Stimulated activated CD4-positive, alpha-beta T cell treated with anti-CD3 and anti-CD28 coated beads, Interleukin-15, amount 100 ng/mL, for 1 hour (primary cell): Measurements from ENCODE around the gene DOCK2.
"Not testable (repeated sequence)": the region's sequence is repeated elsewhere in the genome, so short reads cannot be mapped to it uniquely, and the experiment has no call there.

Source experiments
- DNase-seq, 2 donors: peaks; one replicate each; pipeline ENCODE4 v3.0.0-alpha.2; 2020; ENCODE audit warnings: low read depth in 1 of 2, low spot score in 1 of 2

DOCK2 gene

DNA sequence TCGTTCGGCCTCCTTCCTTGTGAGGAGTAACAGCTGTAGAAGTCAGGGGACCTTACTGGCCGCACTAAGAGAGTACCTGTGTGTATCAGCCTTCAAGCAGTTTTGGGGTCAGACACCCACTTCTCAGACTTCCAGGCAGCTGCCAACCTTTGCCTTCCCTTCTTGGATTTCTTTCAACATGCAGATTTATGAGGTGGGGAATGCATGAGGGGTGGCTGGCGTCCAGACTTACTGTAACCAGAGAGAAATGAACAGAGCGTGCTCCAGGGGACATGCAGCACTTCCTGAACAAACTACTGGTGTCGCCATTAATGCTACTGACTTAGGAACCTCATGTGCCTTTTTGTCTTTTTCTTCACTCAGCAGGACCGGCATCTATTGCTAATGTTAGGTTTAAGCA is 296.5 kb downstream of the DOCK2 start:
- no peak for DNase-seq

DNA sequence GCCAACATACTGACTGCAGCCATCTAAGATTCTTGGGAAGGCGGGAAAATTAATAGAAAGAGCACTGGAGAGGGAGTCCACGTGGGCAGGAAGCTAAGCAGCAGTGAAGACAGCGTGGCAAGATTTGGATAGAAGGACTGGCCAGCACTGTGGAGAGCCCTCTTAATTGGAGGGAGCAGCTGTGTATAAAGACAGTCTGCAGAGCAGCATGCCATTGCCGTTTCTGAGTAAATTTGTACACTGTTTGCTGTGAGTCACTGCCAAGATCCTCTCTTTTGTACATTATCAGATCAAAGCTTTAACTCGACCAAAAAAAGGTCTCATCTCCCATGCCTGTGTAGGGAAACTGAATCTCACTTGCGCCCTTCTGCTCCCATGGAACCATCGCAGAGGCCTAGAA is 297.9 kb downstream of the DOCK2 start:
- DNase-seq, result no peak

DNA sequence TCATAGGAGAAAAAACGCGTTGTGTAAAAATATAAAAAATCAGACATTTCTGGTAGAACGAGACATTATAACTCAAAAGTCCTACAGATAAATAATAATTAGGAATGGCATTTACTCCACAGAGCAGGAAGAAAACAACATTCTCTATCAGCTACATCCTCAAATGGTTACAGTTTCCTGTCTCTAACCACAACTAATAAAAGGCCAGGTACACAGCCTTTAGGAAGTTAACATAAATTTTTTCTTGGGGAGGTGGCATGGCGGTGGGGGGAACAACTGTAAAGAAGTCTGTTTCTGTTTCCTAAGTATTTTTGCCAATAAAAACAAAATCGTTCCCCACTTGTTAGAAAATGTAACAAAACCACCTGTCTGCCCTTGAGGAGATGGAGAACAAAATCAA is 298.7 kb downstream of the DOCK2 start:
- no peak for DNase-seq

DNA sequence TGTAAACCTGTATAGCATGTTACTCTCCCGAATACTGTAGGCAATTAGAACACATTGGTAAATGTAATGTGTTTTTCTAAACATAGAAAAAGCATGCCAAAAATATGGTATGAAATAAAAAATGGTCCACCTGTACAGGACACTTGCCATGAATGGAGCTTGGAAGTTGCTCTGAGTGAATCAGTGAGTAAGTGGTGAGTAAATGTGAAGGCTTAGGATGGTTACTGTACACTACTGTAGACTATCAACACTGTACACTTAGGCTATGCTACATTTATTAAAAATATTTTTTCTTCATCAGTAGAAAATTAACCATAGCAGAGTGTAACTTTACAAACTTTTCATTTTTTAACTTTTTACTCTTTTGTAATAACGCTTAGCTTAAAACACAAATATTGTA is 301.4 kb downstream of the DOCK2 start:
- no peak for DNase-seq

DNA sequence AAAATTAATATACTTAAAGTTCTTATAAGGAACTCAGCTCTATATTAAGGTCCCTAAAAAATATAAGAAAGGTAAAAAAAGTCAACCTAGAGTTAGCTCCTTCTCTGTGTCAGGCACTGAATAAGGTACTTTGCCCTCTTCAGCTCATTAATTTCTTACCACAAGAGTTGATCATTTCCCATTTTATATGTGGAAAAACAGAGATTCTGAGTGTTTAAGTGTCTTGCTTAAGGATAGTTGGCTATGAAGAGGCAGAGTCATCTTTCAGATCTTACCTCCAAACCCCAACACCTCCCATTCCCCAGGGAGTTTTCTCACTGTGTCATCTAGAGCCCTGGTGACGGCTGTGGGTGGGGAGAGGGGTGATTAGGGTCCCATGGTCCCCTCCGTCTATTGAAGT is 302.7 kb downstream of the DOCK2 start:
- no peak for DNase-seq

DNA sequence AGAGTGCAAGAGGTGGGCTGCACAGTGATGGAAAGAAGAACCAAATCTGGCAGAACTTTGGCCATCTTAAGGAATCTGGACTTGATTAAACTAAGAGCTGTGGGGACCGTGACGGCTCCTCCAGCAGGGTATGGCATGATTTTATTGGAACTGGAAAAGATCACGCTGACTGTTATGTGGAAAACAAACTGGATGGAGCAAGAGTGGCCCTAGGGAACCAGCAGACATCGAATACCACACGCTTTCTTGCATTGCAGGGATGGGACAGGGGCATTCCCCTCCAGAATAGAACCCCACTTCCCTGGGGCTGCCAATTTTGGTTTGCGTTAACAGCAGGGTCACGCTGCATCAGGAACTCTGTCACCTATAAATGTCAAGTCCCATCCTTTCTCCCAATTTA is 304.5 kb downstream of the DOCK2 start:
- DNase-seq, result no peak

DNA sequence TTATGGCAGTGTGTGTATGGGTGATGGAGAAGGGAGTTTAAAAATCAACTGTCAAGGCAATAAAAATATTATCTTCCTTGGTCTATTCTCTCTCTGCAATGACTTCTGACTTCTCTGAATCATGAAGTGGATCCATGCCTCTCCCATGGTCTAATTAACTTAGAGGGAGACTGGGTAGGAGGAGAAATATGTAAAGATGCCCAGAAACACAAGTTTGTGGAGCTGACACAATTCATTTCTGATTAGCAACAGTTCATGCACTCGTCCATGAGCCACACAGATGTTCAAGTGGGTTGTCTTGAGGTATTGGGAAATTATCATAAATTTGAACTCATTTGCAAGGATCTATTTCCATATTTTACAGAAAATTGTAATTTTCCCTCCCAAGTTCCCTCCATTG is 305.1 kb downstream of the DOCK2 start:
- DNase-seq, result no peak

DNA sequence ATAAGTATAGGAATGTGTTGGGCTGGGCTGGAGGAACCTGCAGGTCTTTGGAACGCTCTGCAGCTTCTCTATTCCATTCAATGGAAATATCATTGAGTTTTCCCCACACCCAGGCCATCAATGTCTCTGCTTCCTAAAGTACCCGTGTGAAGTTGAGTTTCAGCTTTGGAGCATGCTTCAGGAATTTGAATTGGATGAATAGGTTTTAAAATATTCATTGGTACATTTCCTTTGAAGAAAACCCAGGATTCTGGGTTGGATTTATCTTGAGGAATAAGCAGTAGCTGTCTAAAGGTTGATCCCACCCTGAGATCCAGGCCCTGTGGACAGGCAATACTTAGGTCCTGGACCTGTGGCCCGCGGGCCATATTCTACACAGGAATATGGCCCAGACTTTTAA is 306.0 kb downstream of the DOCK2 start:
- no peak for DNase-seq

DNA sequence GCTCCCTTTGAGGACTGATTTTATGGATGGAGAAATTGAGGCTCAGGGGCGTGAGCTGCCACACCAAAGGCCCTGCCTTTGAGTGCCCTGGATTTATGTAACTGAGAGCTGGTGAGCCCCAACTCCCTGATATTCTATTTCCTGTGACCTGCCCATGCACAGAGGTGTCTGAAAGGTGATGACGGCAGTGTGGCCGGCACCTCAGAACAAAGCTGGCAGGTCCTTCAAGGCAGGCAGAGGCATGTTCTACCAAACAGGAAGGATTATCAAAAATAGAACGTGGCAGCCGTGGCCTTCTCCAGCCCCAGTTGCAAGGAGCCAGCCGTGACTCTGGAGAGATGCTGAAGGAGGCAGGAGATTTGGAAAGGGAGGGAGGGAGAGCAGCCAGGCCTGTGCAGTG is 307.0 kb downstream of the DOCK2 start:
- DNase-seq, result no peak

DNA sequence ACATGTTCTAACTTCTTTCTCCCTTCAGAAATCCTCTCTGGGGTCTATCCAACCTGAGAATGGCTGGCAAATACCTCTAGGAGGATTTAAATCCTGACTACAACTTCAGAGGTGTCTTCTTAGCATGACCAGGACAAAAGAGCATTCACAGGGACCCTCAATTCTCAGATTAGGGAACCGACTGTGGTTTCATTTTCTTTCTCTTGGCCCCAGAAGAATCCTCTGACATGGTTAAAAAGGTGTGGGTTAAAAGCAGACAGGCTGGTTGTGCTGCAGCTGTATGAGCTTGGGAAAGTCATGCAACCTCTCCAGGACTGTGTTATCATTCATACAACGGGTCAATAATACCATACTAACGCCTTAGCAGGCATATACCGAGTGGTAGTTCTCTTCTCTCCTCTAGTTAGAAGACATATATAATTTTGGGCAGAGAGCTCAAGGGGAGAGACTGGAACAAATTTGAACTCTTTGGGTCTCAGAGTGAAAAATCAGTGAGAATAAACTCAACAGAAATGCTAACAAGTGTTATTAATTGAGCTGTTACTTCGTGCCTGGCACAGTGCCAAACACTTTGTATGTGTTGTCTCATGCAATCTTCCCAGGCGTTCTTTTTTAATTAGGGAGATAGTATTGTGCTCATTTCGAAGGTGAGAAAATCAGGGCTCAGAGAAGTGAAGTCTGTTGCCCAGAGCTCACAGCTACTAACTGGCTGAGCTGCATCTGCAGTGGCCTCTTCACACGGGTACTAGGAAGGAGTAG is 308.0 kb downstream of the DOCK2 start:
- DNase-seq, result no peak

DNA sequence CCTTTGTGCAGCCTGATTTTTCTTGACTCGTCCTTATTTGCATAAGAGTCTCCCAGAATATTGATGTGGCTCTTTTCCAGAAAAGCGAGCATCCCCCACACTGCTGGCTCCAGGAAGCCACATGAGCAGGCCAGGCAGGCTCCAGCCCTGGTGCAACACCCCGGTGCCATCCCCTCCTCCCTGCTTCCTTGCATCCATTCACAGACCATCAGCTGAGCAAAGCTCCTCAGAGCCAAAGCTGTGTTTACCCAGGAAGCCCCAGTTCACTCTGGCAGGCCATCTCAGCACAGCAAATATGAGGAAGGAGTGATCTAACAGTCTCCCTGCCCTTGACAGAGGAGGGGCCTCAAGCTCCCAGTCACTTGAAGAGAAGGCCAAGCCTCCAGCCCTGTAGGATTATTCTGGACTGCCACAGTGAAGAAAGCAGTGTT is 308.8 kb downstream of the DOCK2 start:
- DNase-seq, result no peak

DNA sequence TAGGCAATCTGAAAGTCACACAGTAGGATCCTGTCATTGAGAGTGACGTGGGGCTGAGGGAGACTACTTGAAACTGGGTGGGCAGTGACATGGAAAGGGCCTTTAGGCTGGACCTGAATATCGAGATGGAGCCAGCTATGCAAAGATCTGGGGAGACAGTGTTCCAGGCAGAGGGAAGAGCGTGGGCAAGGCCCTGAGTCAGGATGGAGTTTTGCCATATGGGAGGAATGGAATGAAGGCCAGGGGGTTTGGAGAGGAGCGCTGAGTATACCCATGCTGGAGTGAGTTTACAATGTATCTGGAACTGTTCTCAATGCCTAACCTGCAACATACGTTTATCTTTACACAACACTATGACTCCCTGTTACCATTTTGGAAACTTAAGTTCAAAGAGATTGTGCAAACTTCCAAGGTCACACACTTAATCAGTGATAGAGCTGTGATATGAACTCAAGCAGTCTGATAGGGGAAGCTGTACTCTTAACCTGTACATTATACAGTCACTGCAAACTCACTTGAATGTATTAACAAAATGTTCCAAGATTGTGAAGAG is 309.7 kb downstream of the DOCK2 start:
- no peak for DNase-seq

DNA sequence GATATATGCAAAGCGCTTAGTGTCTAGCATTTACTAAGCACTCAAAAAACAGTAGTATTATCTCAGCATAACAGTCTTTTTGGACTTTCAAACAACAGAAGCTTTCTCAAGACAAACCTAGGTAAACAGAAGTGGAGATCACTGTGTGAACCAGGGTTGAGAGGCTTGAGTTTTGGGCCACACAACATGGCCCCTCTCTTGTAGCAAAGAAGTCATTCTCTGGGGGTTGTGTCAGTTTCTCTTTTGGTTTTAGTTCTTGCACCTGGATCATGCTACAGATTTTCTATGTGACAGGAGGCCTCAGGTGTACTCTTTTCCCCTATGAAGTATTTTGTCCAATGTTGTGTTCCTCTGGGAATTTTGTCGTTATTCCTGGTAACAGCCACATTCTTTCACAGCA is 313.3 kb downstream of the DOCK2 start:
- no peak for DNase-seq

DNA sequence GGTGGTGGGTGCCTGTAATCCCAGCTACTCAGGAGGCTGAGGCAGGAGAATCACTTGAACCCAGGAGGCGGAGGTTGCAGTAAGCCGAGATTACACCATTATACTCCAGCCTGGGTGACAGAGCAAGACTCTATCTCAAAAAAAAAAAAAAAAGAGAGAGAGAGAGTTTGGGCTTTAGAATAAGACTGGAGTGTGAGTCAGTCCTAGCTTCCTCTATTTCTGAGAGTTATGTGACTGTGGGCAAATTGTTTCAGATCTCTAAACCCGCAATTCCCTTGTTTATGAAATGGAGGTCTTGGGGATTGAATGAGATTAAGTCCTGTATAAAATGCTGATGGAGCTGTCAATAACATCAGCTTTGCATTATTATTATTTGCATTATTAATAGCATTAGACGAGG is 316.1 kb downstream of the DOCK2 start:
- not testable (repeated sequence) for DNase-seq

DNA sequence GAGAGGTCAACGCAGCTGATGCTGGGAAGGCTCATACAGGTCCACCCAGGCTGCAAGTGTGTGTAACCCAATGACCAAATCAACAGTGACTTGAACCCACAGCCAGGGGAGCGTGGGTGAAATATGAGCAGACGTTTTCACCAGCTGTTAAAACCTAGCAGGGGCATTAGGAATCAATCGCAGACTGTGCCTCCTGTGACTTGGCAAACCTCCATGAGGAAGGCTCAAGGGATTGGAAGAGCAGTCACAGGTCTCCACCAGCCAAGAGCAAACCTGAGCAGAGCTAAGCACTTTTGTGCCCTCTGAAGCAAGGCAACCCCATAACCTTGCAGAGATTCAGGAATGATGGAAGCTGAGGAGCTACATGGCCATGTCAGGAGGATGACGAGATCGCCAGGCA is 317.7 kb downstream of the DOCK2 start:
- no peak for DNase-seq

DNA sequence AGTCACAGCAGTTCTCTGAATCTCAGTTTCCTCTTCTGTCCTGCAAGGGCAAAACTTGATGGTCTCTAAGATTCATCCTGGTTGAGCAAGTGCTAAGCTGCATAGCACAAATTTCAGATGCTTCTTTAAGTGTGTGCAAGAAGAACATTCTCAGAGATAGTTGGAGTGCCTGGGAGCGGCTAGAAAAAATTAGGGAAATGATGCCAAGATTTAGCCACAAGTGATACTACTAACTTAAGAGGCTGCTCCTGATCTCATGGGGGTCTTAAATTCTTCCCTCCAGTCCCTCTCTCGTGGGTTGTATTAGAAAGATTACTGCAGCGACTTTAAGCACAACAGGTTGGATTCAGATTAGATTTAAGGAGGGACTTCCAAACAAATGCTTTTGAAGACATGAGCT is 319.1 kb downstream of the DOCK2 start:
- DNase-seq, result no peak

DNA sequence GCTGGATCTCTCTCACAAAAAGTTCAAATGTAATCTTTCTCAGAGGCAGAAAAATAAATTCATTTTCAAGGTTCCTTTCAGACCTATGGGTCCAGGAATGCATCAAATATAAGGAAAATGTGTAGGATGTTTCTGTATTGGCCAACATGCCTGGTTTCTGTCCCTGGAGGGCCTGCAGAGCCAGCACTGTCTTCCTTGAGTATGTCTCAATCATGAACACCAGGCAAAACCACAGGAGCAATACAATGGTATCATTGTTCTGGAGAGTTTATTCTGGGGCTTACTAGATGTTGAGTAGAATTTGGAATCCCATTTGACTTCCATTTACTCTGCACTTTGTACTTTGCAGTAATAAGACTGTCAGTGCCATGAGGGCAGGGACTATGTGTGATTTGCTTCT is 319.7 kb downstream of the DOCK2 start:
- no peak for DNase-seq

DNA sequence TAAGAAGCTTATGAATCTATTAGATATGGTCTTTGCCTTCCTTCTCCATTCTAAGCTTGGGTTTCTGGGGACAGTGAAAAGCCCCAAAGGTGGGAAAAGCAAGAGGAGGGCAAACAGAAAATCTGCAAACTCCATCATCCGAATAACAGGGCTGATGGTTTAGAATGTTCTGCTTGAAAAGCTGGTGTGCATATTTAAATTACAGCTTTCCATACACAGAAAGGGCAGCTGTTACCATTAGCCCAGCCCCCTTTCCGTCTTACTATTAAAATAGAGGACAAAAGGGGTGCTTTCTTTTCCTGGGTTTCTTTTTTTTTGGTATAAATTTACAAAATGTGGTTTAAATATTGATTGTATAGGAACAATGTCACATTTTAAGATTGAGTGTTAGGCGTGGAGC is 321.2 kb downstream of the DOCK2 start:
- no peak for DNase-seq

DNA sequence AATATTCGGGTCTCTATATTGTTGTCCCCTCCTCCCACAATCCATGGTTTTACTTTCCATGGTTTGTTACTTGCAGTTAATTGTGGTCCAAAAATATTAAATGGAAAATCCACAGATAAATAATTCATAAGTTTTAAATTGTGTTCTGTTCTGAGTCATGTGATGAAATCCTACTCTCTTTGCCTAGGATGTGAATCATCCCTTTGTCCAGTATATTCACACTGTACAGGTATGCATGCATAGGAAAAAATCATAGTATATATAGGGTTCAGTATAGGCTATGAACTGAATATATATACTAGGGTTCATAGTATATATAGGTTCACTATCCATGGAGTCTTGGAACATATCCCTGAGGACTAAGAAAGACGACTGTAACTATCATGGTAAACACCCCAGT is 323.6 kb downstream of the DOCK2 start:
- no peak for DNase-seq

DNA sequence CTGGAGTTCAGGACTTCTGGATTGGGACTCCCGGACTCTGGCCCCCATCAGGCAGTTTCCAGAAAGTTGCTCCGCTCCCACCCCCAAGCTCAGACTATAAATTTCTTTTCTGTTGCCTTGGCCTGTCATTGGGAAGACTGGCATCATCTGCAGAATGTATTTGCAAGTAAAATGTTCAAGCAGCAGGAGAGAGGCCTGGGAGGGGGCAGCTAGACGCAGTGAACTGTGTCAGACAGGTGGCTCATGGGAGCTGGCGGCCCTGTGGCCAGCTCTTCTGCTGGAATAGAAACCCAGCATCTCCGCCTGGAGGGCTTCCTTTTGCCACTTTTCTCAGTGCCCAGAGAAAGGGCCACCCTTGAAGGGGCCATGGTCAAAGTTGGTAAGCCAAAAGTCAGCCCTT is 327.2 kb downstream of the DOCK2 start:
- DNase-seq, result no peak

DNA sequence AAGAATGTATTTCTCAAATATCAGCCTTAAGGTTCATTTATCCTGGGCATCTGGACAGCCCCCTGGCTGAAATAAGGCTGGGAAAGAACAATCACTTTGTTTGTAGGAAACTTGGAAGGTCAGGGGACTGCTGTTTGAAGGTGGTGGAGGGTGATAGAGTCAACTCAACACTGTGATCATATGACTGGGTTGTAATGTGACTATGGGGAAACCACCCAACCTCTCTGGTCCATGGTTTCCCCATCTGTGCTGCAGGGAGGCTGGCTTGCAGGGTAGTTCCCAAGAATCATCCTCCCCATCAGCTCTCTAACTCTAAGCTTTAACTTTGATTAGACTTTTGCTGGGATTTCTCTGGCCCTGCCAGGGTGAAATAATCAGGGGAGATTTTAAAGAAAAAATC is 333.3 kb downstream of the DOCK2 start:
- DNase-seq, result no peak

DNA sequence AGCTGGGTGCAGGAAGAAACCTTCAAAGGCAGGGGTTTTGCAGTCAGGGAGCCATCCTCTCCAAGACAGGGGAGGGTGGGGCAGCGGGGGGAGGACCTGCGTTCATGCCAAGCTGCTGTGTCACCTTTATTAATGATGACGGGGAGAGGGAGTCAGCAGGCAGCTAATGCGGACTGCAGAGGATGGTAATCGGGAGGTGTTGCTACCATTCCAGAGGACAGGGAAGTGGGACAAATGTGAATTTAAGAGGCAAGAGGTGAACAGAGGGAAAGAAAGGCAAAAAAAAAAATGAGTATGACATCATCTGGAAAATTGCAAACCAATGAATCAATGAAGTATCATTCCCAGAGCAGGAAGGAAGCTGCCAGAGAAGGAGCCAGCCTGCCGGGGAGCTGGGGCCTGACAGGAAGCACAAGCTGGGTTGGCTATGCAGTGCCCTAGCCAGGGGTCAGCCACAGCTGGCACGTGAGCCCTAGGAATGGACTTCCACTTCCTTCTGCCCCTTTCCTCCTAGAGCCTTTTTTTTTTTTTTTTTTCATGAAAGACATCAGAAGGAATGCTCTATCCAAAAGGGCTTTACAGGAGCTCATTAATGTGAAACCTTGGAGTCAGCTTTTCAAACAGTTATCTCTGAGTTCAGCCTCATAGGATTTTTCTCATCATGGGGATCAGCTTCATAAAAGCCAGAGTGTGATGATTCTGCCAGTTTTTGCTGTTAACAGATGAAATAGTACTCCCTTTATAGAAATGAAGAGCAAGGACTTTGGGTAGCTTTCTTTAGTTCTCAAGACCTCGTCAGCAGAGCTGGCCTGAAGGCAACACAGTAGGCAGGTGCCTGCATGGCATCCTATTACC is 334.1 kb downstream of the DOCK2 start:
- no peak for DNase-seq
